Cardiac fibroblast (primary cell): ENCODE results near the gene SCN3A.

Experiments used
- DNase-seq, 2 donors: peaks; one replicate each; pipeline versions ENCODE4 v3.0.0 to v3.0.0-alpha.2; 2010; ENCODE audit warnings: low read depth in 2 of 2
- H3K4me3 ChIP-seq, 2 donors: replicated peaks in 1 of 2; 1 replicate in 1 of 2; 2 replicates in 1 of 2; pipeline ENCODE4 v1.5.1; 2011; ENCODE audit warnings: low read depth in 2 of 2, low read length in 2 of 2, mild to moderate bottlenecking in 2 of 2, moderate library complexity in 1 of 2
- CTCF ChIP-seq: IDR thresholded peaks from one replicate; pipeline ENCODE4 v1.5.1; 2011; ENCODE audit warnings: low read depth, mild to moderate bottlenecking, low read length, inconsistent platforms

The SCN3A gene

GRCh38 chr2:165105926-165106325 is 97.9 kb downstream of the SCN3A start:
- DNase-seq: peak in 1 of 2 donors; percentile 9
- no peak for TF ChIP-seq CTCF

GRCh38 chr2:165087933-165088901 is 115.6 kb downstream of the SCN3A start:
- no peak overlapping the region for H3K4me3 ChIP-seq
- TF ChIP-seq CTCF: no peak
- DNase-seq: no peak

More at GRCh38 chr2:165105926-165106325, 97.9 kb downstream of the SCN3A start:
- no peak overlapping the region for H3K4me3 ChIP-seq

DNA sequence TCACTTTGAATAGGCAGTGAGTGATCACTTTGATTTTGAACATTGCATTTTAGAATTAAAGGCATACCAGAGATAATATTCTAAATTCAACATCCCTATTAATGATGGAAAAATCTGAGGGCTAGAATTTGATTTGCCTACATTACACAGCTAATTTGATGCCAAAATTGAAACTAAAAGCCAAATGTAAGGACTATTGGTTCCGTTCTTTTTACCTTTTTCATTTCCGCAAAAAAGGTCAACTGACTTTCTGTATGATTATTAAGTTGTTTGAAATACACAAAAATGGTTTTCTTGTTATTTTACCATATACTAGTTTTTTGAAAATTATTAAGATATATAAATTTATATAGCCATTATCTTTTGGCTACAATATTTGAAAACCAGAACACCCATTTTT is 117.5 kb downstream of the SCN3A start:
- no peak for TF ChIP-seq CTCF
- H3K4me3 ChIP-seq: no peak overlapping the region
- no peak for DNase-seq

- H3K4me3 ChIP-seq: no peak overlapping the region
- no peak for DNase-seq
- TF ChIP-seq CTCF: no peak
Observed at GRCh38 chr2:165083326-165083725, 120.5 kb downstream of the SCN3A start.

DNA sequence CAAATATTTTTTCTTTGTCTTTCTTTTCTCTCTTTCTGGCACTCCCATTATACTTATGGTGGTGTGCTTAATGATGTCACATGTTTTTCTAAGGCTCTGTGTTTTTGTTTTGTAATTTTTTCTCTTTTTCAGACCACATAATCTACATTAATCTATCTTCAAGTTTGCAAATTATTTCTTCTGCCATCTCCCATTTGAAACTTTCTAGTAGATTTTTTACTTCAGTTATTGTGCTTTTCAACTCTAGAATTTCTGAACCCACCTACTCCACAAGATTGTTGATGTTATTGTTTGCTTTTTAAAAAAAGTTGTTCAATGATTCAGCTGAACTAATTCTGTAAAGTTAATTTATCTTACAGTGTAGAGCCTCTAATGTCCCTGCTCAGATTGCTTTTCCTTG is 121.4 kb downstream of the SCN3A start:
- H3K4me3 ChIP-seq: no peak overlapping the region
- no peak for TF ChIP-seq CTCF
- DNase-seq: no peak

DNA sequence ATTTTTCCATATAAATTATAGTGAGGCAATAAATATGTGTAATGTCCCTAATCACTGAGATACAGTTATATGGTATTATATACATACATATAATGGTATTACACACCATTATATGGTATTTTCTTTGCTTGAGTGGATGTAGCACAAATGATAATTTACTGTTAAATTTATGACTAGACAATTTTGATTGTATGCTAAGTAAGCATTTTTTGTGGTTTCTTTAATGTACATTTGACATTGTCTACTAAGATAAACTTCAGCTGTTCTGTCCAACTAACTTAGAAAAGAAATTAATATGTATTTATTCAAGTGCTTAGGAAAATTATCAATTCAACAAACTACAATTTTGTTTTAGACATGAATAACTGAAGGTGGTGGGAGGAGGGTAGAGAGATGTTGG is 122.6 kb downstream of the SCN3A start:
- H3K4me3 ChIP-seq: no peak overlapping the region
- DNase-seq: no peak
- no peak for TF ChIP-seq CTCF
